CD8-positive, alpha-beta memory T cell (primary cell): ENCODE measurements around the gene PLXNB3. TPM values are rescaled to one million over a fixed set of nuclear protein-coding genes. Genes with fewer than 3 reads are reported as not detected.

Experiments
- CTCF ChIA-PET: fragments of 350-600 bp; sonication (Branson Sonifier 250); formaldehyde crosslinking; loops from one replicate; lab custom pipeline; 2021; ENCODE audit warnings: antibody characterized with exemption; lab: Charles Lee
- POLR2A ChIA-PET: fragments of 350-600 bp; sonication (Branson Sonifier 250); formaldehyde crosslinking; loops from one replicate; lab custom pipeline; 2021; ENCODE audit warnings: antibody characterized with exemption; lab: Charles Lee
- DNase-seq, 5 donors: peaks; one replicate each; pipeline versions ENCODE4 v3.0.0 to v3.0.0-alpha.2; 2020 to 2022; ENCODE audit warnings: mixed read lengths in 1 of 5
- H3K27ac ChIP-seq: one replicate; pipeline ENCODE4 v1.7.0; 2013; ENCODE audit warnings: low read depth, mild to moderate bottlenecking, low read length, moderate library complexity
- H3K27me3 ChIP-seq: 2 replicates; pipeline ENCODE4 v1.7.0; 2013; ENCODE audit warnings: low read length, mild to moderate bottlenecking; ENCODE audit not compliant: insufficient read depth, poor library complexity, severe bottlenecking
- H3K36me3 ChIP-seq: 2 replicates; pipeline ENCODE4 v1.7.0; 2013; ENCODE audit warnings: mild to moderate bottlenecking, low read length, moderate library complexity; ENCODE audit not compliant: insufficient read depth
- H3K4me1 ChIP-seq: 2 replicates; pipeline ENCODE4 v1.7.0; 2013; ENCODE audit warnings: mild to moderate bottlenecking, low read length, moderate library complexity; ENCODE audit not compliant: insufficient read depth
- H3K4me3 ChIP-seq: 2 replicates; pipeline ENCODE4 v1.7.0; 2013; ENCODE audit warnings: mild to moderate bottlenecking, low read length
- H3K9me3 ChIP-seq: 2 replicates; pipeline ENCODE4 v1.7.0; 2013; ENCODE audit warnings: mild to moderate bottlenecking, low read length
- H3K27ac Mint-ChIP-seq, 8 donors: one replicate each; pipeline ENCODE4 v1.8.0; 2020 to 2021; ENCODE audit warnings: mixed read lengths in 8 of 8, mild to moderate bottlenecking in 6 of 8, inconsistent platforms in 3 of 8, moderate library complexity in 3 of 8
- H3K27me3 Mint-ChIP-seq, 2 donors: one replicate each; pipeline ENCODE4 v1.8.0; 2020 to 2021; ENCODE audit warnings: mixed read lengths in 2 of 2, mild to moderate bottlenecking in 1 of 2, moderate library complexity in 1 of 2
- H3K36me3 Mint-ChIP-seq, 3 donors: one replicate each; pipeline ENCODE4 v1.8.0; 2020 to 2021; ENCODE audit warnings: mixed read lengths in 3 of 3, inconsistent platforms in 1 of 3, mild to moderate bottlenecking in 1 of 3
- H3K4me1 Mint-ChIP-seq, 3 donors: one replicate each; pipeline ENCODE4 v1.8.0; 2020 to 2021; ENCODE audit warnings: mixed read lengths in 3 of 3, inconsistent platforms in 1 of 3, mild to moderate bottlenecking in 1 of 3
- H3K4me3 Mint-ChIP-seq, 7 donors: one replicate each; pipeline ENCODE4 v1.8.0; 2020 to 2021; ENCODE audit warnings: mixed read lengths in 7 of 7, mild to moderate bottlenecking in 6 of 7, moderate library complexity in 4 of 7, inconsistent platforms in 2 of 7
- H3K9me3 Mint-ChIP-seq, 5 donors: one replicate each; pipeline ENCODE4 v1.8.0; 2020 to 2022; ENCODE audit warnings: mixed read lengths in 5 of 5, mild to moderate bottlenecking in 3 of 5, moderate library complexity in 2 of 5, inconsistent platforms in 1 of 5
- polyA plus RNA-seq: library from polyadenylated mRNA; unstranded; fragments of 300-500 nt; fragmentation: Illumina TruSeq; gene quantifications from one replicate; pipeline ENCODE4 v1.2.3, GENCODE V29; 2021
- total RNA-seq, 2 experiments: library from RNA; stranded (reverse); gene quantifications; one replicate each; pipeline ENCODE4 v1.2.3, GENCODE V29; 2021

PLXNB3 gene
- total and polyA plus RNA-seq, 3 experiments from 2014 or later, result 0.51 to 0.57 TPM; not detected in 1

- ChIA-PET POLR2A (no interaction called here), CTCF (no interaction called here)
- H3K36me3 ChIP-seq, result no peaks in the 10 kb centered on the region
- Mint-ChIP-seq H3K9me3 (no peaks in the 10 kb centered on the region), H3K4me1 (peaks cover 53 to 69% (median 57%) of the 10 kb centered on the region in 3 donors), H3K4me3 (peak overlapping the region in 6 of 7 donors; percentile 41 to 78 (median 55)), H3K36me3 (no peaks in the 10 kb centered on the region), H3K27me3 (peaks cover 0 to 19% of the 10 kb centered on the region in 2 donors), H3K27ac (peak overlapping the region in 6 of 8 donors; percentile 76 to 93 (median 85))
- no peak overlapping the region for H3K4me3 ChIP-seq
- no peaks in the 10 kb centered on the region for H3K27me3 ChIP-seq
- H3K4me1 ChIP-seq, result peaks cover 51% of the 10 kb centered on the region
- no peaks in the 10 kb centered on the region for H3K9me3 ChIP-seq
- DNase-seq, result no peak
- H3K27ac ChIP-seq, result no peak overlapping the region
Observed at GRCh38 chrX:153821066-153821465, 57.0 kb downstream of the PLXNB3 start.

- no peaks in the 10 kb centered on the region for H3K9me3 Mint-ChIP-seq
- CTCF ChIA-PET, result no interaction called here
- H3K36me3 Mint-ChIP-seq, result peaks cover 0 to 1% (median 0%) of the 10 kb centered on the region in 3 donors
- no peaks in the 10 kb centered on the region for H3K27me3 ChIP-seq
- H3K4me3 ChIP-seq, result no peak overlapping the region
- H3K4me3 Mint-ChIP-seq, result no peak overlapping the region
- no peak for DNase-seq
- H3K4me1 ChIP-seq, result peaks cover 44% of the 10 kb centered on the region
- POLR2A ChIA-PET, result interaction anchor here (0.7 kb wide), 1 partner anchor 100 kb away, joined by 4 read pairs; no protein-coding TSS in a partner anchor
- H3K27me3 Mint-ChIP-seq, result peaks cover 0 to 14% of the 10 kb centered on the region in 2 donors
- no peaks in the 10 kb centered on the region for H3K36me3 ChIP-seq
- no peaks in the 10 kb centered on the region for H3K9me3 ChIP-seq
- no peak overlapping the region for H3K27ac ChIP-seq
- H3K4me1 Mint-ChIP-seq, result peaks cover 53 to 64% (median 54%) of the 10 kb centered on the region in 3 donors
- H3K27ac Mint-ChIP-seq, result no peak overlapping the region
Observed at GRCh38 chrX:153824348-153824747, 60.3 kb downstream of the PLXNB3 start.

GRCh38 chrX:153825042-153825441 is 61.0 kb downstream of the PLXNB3 start:
- no peaks in the 10 kb centered on the region for H3K36me3 ChIP-seq
- Mint-ChIP-seq H3K27me3 (peaks cover 0 to 12% of the 10 kb centered on the region in 2 donors), H3K9me3 (no peaks in the 10 kb centered on the region), H3K36me3 (peaks cover 0 to 1% (median 0%) of the 10 kb centered on the region in 3 donors), H3K4me3 (peak overlapping the region in 1 of 7 donors; percentile 54), H3K4me1 (peaks cover 48 to 59% (median 50%) of the 10 kb centered on the region in 3 donors), H3K27ac (peak overlapping the region in 1 of 8 donors; percentile 80)
- H3K27me3 ChIP-seq, result no peaks in the 10 kb centered on the region
- H3K27ac ChIP-seq, result no peak overlapping the region
- POLR2A ChIA-PET, result interaction anchor here (0.7 kb wide), 1 partner anchor 99 kb away, joined by 4 read pairs; no protein-coding TSS in a partner anchor
- H3K4me3 ChIP-seq, result no peak overlapping the region
- no peaks in the 10 kb centered on the region for H3K9me3 ChIP-seq
- H3K4me1 ChIP-seq, result peaks cover 37% of the 10 kb centered on the region
- CTCF ChIA-PET, result no interaction called here
- no peak for DNase-seq

Other genes starting within 250 kb of the PLXNB3 start
- not detected for gene ATP2B3, start 246.6 kb upstream of the PLXNB3 start, total RNA-seq
- not detected for gene ATP2B3, start 246.6 kb upstream of the PLXNB3 start, polyA plus RNA-seq
- gene CCNQ, start 165.1 kb upstream of the PLXNB3 start, total RNA-seq, result 10 to 100 TPM; 36.2 to 38.3 TPM
- 36.9 TPM for gene CCNQ, start 165.1 kb upstream of the PLXNB3 start, polyA plus RNA-seq
- gene DUSP9, start 117.0 kb upstream of the PLXNB3 start, total RNA-seq, result under 1 TPM; 0.09 to 0.15 TPM
- 0.08 TPM for gene DUSP9, start 117.0 kb upstream of the PLXNB3 start, polyA plus RNA-seq
- not detected for gene PNCK, start 90.4 kb upstream of the PLXNB3 start, total RNA-seq
- not detected for gene PNCK, start 90.4 kb upstream of the PLXNB3 start, polyA plus RNA-seq
- 1 to 10 TPM; 1.0 to 1.2 TPM for gene SLC6A8, start 76.3 kb upstream of the PLXNB3 start, total RNA-seq
- 0.12 TPM for gene SLC6A8, start 76.3 kb upstream of the PLXNB3 start, polyA plus RNA-seq
- gene BCAP31, start 39.9 kb upstream of the PLXNB3 start, total RNA-seq, result 100 to 1,000 TPM; 140 to 153 TPM
- 333 TPM for gene BCAP31, start 39.9 kb upstream of the PLXNB3 start, polyA plus RNA-seq
- 1 to 10 TPM; 3.9 to 4.1 TPM for gene ABCD1, start 39.4 kb upstream of the PLXNB3 start, total RNA-seq
- 3.4 TPM for gene ABCD1, start 39.4 kb upstream of the PLXNB3 start, polyA plus RNA-seq
- not detected for gene SRPK3, start 16.8 kb downstream of the PLXNB3 start, total RNA-seq
- not detected for gene SRPK3, start 16.8 kb downstream of the PLXNB3 start, polyA plus RNA-seq
- gene IDH3G, start 30.1 kb downstream of the PLXNB3 start, total RNA-seq, result 10 to 100 TPM; 54.2 to 61.6 TPM
- 109 TPM for gene IDH3G, start 30.1 kb downstream of the PLXNB3 start, polyA plus RNA-seq
- gene SSR4, start 30.4 kb downstream of the PLXNB3 start, total RNA-seq, result 100 to 1,000 TPM; 158 to 166 TPM
- gene SSR4, start 30.4 kb downstream of the PLXNB3 start, polyA plus RNA-seq, result 567 TPM
- 1 to 10 TPM; 1.3 to 2.3 TPM for gene PDZD4, start 66.3 kb downstream of the PLXNB3 start, total RNA-seq
- 2.1 TPM for gene PDZD4, start 66.3 kb downstream of the PLXNB3 start, polyA plus RNA-seq
- gene L1CAM, start 121.9 kb downstream of the PLXNB3 start, total RNA-seq, result under 1 TPM; 0.62 to 0.79 TPM
- gene L1CAM, start 121.9 kb downstream of the PLXNB3 start, polyA plus RNA-seq, result 0.38 TPM
- not detected for gene AVPR2, start 140.4 kb downstream of the PLXNB3 start, total RNA-seq
- gene AVPR2, start 140.4 kb downstream of the PLXNB3 start, polyA plus RNA-seq, result not detected
- gene ARHGAP4, start 162.0 kb downstream of the PLXNB3 start, total RNA-seq, result 100 to 1,000 TPM; 124 to 133 TPM
- gene ARHGAP4, start 162.0 kb downstream of the PLXNB3 start, polyA plus RNA-seq, result 116 TPM
- gene NAA10, start 170.8 kb downstream of the PLXNB3 start, total RNA-seq, result 100 to 1,000 TPM; 160 to 162 TPM
- gene NAA10, start 170.8 kb downstream of the PLXNB3 start, polyA plus RNA-seq, result 105 TPM
- gene RENBP, start 180.4 kb downstream of the PLXNB3 start, total RNA-seq, result 1 to 10 TPM; 3.5 to 4.6 TPM
- gene RENBP, start 180.4 kb downstream of the PLXNB3 start, polyA plus RNA-seq, result not detected
- gene HCFC1, start 207.6 kb downstream of the PLXNB3 start, total RNA-seq, result 100 to 1,000 TPM; 152 to 156 TPM
- gene HCFC1, start 207.6 kb downstream of the PLXNB3 start, polyA plus RNA-seq, result 12.4 TPM
- gene TMEM187, start 208.5 kb downstream of the PLXNB3 start, total RNA-seq, result 1 to 10 TPM; 3.3 to 3.5 TPM
- 17.2 TPM for gene TMEM187, start 208.5 kb downstream of the PLXNB3 start, polyA plus RNA-seq